ENCODE data around the gene APOL4. TPM values are rescaled to one million over a fixed set of nuclear protein-coding genes. Genes with fewer than 3 reads are reported as not detected.

Gene APOL4
- total and polyA plus RNA-seq, 3 donors from 2014 or later, result 0.55 to 4.3 (median 4.3) TPM

DNA sequence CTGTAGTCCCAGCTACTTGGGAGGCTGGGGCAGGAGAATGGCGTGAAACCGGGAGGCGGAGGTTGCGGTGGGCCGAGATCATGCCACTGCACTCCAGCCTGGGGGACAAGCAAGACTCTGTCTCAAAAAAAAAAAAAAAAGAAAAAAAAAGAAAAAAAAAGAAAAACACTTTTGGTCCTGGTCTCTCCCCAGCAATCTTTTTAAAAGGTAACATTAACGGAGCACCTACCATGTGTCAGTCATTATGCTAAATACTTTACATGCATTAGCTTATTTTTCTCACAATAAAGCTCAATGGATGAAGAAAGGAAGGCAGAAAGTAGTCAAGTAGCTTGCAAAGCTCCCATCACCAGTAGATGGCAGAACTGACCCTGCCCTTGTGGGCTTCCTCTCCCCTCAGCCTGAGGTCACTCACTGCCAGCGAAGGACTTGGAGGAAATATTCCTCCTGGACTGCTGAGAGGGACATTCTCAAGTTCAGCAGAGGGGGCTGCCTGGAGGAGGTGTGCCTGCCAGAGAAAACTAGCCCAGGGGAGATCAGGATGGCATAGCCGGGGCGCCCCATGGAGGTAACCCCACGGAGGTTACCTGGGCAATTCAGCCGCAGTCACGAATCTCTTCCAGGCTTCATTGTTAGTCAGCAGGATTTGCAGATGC is 56.6 kb downstream of the APOL4 start:
- intact Hi-C loops (cut with DNase I; ENCODE audit: low total_unique reads), result loop anchor here (5.0 kb wide), 1 partner anchor 37 kb away; no protein-coding TSS in a partner anchor
- no peak for TF ChIP-seq POLR2A (IDR thresholded peaks at IDR 0.05)
- TF ChIP-seq, protein P1, sequence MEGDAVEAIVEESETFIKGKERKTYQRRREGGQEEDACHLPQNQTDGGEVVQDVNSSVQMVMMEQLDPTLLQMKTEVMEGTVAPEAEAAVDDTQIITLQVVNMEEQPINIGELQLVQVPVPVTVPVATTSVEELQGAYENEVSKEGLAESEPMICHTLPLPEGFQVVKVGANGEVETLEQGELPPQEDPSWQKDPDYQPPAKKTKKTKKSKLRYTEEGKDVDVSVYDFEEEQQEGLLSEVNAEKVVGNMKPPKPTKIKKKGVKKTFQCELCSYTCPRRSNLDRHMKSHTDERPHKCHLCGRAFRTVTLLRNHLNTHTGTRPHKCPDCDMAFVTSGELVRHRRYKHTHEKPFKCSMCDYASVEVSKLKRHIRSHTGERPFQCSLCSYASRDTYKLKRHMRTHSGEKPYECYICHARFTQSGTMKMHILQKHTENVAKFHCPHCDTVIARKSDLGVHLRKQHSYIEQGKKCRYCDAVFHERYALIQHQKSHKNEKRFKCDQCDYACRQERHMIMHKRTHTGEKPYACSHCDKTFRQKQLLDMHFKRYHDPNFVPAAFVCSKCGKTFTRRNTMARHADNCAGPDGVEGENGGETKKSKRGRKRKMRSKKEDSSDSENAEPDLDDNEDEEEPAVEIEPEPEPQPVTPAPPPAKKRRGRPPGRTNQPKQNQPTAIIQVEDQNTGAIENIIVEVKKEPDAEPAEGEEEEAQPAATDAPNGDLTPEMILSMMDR (IDR thresholded peaks at IDR 0.05), result peak; percentile 55 to 75 (median 66)
- H3K36me3 ChIP-seq (ENCODE audit: low read depth, missing control alignments), result no peaks in the 10 kb centered on the region

DNA sequence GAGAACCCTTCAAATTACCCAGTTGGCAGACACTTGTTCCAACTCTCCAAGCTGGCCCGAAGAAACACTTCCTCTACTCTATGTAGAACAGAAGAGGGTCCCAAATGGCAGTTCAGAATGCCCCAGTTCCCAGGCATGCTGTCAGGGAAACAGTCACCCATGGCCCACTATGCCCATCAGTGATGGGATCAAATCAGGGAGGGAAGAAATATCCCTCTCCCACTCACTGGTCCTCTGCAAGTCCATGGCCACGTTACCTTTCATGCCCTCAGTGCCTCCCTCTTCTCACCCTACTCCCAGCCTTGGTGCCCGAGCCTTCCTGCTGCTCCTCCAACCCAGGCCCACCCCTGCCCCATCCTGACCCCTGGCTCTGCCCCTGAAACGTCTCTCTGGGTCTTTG is 57.7 kb downstream of the APOL4 start:
- WGBS, 2 donors, result 66 to 85% methylated on average over 4 of the region's 4 CpGs
- no peaks in the 10 kb centered on the region for H3K27me3 ChIP-seq
- H3K36me3 ChIP-seq (ENCODE audit: low read depth, missing control alignments), result no peaks in the 10 kb centered on the region
- H3K4me1 ChIP-seq, result peaks cover 17% of the 10 kb centered on the region
- DNase-seq, result no peak
- TF ChIP-seq, protein P1 (IDR thresholded peaks at IDR 0.05), result no peak
- no peak for TF ChIP-seq POLR2A (IDR thresholded peaks at IDR 0.05)
- no peak overlapping the region for H3K27ac ChIP-seq
- H3K4me3 ChIP-seq, result no peak overlapping the region
- intact Hi-C loops (cut with DNase I; ENCODE audit: low total_unique reads), result no loop called here
- H3K9me3 ChIP-seq, result no peaks in the 10 kb centered on the region

More for the DNA sequence above, 56.6 kb downstream of the APOL4 start:
- Histone ChIP-seq H3K4me3 (no peak overlapping the region), H3K27me3 (no peaks in the 10 kb centered on the region), H3K9me3 (no peaks in the 10 kb centered on the region), H3K4me1 (peaks cover 17% of the 10 kb centered on the region), H3K27ac (no peak overlapping the region)
- WGBS, 2 donors, result 59 to 68% methylated on average over 9 to 12 of the region's 12 CpGs
- peak; percentile 77 for DNase-seq

DNA sequence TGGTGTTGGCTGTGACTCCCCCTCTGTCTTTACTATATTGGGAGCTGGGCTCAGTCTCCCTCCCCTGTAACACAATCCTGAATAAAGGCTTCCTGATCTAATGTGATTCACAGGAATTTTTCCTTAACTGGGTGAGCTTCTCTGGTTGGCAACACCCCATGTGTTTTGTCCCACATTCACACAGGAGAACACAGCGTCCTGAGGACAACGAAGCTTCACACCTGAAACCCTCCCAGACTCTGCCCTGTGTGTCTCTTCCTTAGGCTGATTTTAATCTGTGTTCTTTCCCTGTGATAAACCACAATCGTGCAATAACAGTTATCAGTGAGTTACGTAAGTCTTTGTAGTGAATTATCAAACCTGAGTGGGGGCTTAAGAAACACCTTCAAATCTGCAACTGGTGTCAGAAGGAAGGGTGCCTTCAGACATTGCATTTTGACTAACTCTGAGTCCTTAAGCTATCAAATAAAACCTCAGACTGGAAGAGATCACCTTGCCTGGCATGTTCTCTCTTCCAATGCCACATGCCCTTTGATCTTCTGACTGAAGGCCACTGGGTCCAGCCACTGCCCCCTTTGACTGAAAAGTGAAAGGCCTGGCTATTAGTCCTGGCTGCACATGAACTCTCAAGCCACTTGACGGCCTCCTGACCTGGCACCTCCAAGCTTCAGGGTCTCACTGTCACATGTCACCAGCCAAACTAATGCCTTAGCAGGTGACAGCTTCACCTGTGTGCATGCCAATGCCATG is 58.4 kb downstream of the APOL4 start:
- no peaks in the 10 kb centered on the region for H3K27me3 ChIP-seq
- H3K9me3 ChIP-seq, result no peaks in the 10 kb centered on the region
- H3K27ac ChIP-seq, result no peak overlapping the region
- no peak overlapping the region for H3K4me3 ChIP-seq
- 48 to 61% methylated on average over 4 to 5 of the region's 5 CpGs for WGBS, 2 donors
- TF ChIP-seq, protein P1 (IDR thresholded peaks at IDR 0.05), result no peak
- no peak for TF ChIP-seq POLR2A (IDR thresholded peaks at IDR 0.05)
- DNase-seq, result no peak
- H3K4me1 ChIP-seq, result peaks cover 17% of the 10 kb centered on the region
- intact Hi-C loops (cut with DNase I; ENCODE audit: low total_unique reads), result no loop called here
- no peaks in the 10 kb centered on the region for H3K36me3 ChIP-seq (ENCODE audit: low read depth, missing control alignments)

DNA sequence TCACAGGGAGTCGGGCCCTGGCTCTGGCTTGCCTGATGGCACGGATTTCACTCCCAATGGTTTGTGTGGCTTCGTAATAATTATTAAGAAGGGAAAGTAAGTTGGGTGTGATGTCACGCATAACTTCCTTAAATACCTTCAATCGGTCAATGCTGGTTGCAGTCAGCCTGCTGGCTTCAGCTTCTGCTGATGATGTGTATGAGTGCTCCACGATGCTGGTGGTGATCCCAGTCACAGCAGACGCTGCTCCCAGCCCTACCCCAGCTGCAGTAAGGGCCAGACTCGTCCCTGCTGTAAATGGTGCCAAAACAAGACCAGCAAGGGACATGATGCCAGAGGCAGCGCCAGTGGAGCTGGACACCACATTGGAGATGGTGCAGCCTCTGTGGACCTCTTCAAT is 60.1 kb downstream of the APOL4 start:
- no peaks in the 10 kb centered on the region for H3K27me3 ChIP-seq

More for the DNA sequence above, 60.1 kb downstream of the APOL4 start:
- Histone ChIP-seq H3K36me3 (ENCODE audit: low read depth, missing control alignments) (no peaks in the 10 kb centered on the region), H3K4me3 (no peak overlapping the region), H3K27ac (no peak overlapping the region), H3K9me3 (no peaks in the 10 kb centered on the region), H3K4me1 (peaks cover 12% of the 10 kb centered on the region)
- 86 to 87% methylated on average over 9 of the region's 9 CpGs for WGBS, 2 donors
- intact Hi-C loops (cut with DNase I; ENCODE audit: low total_unique reads), result no loop called here
- TF ChIP-seq POLR2A (IDR thresholded peaks at IDR 0.05), result no peak
- TF ChIP-seq, protein P1 (IDR thresholded peaks at IDR 0.05), result no peak
- no peak for DNase-seq

Other genes starting within 250 kb of the APOL4 start
- 10 to 100 TPM; 63.9 to 85.2 TPM for gene RBFOX2, start 173.0 kb downstream of the APOL4 start, total RNA-seq
- 53.4 TPM for gene RBFOX2, start 173.0 kb downstream of the APOL4 start, polyA plus RNA-seq (ENCODE audit: insufficient read depth, low read depth, low replicate concordance)
- gene APOL3, start 41.1 kb downstream of the APOL4 start, total RNA-seq, result 10 to 100 TPM; 10.6 to 13.6 TPM
- gene APOL3, start 41.1 kb downstream of the APOL4 start, polyA plus RNA-seq (ENCODE audit: insufficient read depth, low read depth, low replicate concordance), result 20.9 TPM
- 10 to 100 TPM; 19.5 to 34.5 TPM for gene APOL2, start 37.7 kb upstream of the APOL4 start, total RNA-seq
- gene APOL2, start 37.7 kb upstream of the APOL4 start, polyA plus RNA-seq (ENCODE audit: insufficient read depth, low read depth, low replicate concordance), result 16.6 TPM
- 1 to 10 TPM; 5.0 to 9.4 TPM for gene APOL1, start 51.3 kb upstream of the APOL4 start, total RNA-seq
- 24.4 TPM for gene APOL1, start 51.3 kb upstream of the APOL4 start, polyA plus RNA-seq (ENCODE audit: insufficient read depth, low read depth, low replicate concordance)
- gene MYH9, start 186.2 kb upstream of the APOL4 start, total RNA-seq, result 100 to 1,000 TPM; 141 to 146 TPM
- gene MYH9, start 186.2 kb upstream of the APOL4 start, polyA plus RNA-seq (ENCODE audit: insufficient read depth, low read depth, low replicate concordance), result 129 TPM

Measured in testis (tissue), 3 donors.